Dedifferentiated amniotic fluid mesenchymal stem cell (primary cell): ENCODE measurements around the gene ZNF407.

Source experiments
- DNase-seq: peaks from one replicate; pipeline ENCODE4 v3.0.0-alpha.2; 2016; ENCODE audit errors: extremely low spot score

Gene ZNF407

GRCh38 chr18:74785632-74786031, 188.0 kb downstream of the ZNF407 start:
- no peak for DNase-seq

GRCh38 chr18:74788657-74789056, 191.0 kb downstream of the ZNF407 start:
- DNase-seq, result no peak

DNA sequence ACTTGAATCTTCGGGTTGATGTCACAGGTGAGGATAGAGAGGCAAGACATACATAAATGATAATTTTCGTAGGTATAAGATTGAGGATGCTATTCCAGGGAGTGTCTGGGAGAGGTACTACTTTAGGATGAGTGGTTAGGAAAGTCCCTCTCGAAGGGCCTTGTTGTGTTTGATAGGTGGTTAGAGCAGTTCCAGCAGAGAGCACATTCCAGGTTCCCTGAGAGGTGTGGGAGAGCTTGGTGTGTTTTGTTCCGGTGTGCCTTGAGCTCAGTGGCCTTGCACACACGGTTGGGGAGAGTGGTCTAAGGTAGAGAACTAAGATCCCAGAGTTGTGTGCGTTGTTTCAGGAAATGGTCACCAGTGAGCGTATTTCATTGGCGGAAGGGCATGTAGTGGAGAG, 191.4 kb downstream of the ZNF407 start:
- DNase-seq, result no peak

DNA sequence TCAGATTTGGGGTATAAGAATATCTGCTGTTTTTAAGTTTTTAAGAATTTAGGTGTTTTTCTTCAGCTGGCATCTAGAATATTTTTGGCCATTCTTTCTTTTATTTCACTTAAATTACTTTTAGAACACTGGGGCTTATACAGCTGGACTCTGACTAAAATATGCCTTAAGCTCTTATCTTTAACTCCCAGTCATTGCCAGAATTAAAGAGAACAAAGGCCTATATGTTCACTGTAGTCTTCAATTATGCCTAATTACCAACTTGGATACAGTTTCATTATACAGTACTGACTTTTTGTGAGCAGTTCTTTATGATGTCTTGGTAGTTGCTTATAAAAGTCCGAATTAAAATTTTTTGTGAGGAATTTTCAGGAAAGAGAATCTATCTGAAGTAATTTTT, 192.8 kb downstream of the ZNF407 start:
- DNase-seq, result no peak

- no peak for DNase-seq
These were observed 194.0 kb downstream of the ZNF407 start for GRCh38 chr18:74791501-74792194.

GRCh38 chr18:74793746-74794145, 196.1 kb downstream of the ZNF407 start:
- DNase-seq, result no peak

- DNase-seq, result no peak
These were observed 198.1 kb downstream of the ZNF407 start for GRCh38 chr18:74795751-74796150.

DNA sequence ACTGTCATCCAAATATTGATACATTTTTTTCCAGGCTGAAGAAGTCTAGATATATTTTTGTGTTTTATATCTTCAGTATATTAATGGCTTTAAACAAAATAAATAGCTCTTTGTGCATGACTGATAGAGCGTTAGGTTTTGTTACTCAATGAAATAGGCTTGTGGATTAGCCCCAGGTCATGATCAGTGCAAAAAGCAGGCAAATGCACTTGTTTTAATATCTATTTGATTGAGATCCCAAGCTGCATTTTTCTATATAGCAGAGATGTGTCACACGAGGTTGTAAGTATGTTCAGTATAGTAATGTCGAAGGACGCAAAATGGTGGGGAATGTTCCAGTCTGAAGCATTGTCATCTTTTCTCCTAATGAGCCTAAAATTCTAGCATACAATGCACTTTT, 198.5 kb downstream of the ZNF407 start:
- DNase-seq, result no peak

GRCh38 chr18:74796841-74797576, 199.3 kb downstream of the ZNF407 start:
- peak; percentile 36 for DNase-seq

DNA sequence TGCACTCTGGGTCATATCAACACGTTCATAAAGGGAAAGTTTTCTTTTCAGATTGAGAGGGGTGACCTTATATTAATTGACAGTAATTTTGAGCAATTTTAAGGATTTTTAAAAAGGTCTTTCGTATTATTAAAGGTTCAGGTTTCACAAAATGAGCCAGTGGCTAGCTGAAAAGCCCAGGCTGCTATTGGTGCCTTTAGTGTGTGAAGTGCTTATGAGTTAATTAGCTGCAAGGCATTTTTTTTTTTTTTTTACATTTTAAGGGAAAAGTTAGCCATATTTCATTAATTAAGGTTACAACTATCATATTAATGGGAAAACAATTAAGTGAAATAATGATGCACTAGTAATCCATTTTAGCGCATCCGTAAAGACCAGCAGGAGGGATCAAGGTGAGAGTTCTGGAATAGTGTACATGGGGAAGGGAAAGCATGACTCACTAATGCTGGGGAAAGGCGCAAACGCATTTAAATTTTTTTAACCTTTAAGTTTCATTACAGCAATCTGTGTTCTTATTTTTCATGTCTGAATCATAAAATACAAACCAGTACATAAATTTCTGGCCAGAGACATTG, 200.0 kb downstream of the ZNF407 start:
- DNase-seq, result no peak

DNA sequence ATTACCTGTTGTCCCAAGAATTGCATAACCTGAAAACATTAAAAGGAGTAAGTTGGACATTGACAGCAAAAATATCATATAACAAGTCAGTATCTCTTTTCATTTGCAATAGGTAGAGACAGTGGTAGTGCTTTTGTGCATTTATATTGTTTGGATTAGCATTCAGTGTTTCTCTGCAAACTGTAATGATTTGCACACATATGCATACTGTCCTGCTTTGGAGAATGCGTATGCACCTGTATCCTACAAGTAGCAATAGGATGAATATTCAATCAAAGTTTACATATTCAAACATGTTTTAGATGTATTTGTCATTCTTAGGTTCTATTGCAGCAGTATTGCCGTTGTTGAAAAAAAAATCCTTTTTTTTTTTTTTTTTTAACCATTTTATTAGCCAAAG, 201.9 kb downstream of the ZNF407 start:
- no peak for DNase-seq

- no peak for DNase-seq
These were observed 202.4 kb downstream of the ZNF407 start for GRCh38 chr18:74800098-74800497.

DNA sequence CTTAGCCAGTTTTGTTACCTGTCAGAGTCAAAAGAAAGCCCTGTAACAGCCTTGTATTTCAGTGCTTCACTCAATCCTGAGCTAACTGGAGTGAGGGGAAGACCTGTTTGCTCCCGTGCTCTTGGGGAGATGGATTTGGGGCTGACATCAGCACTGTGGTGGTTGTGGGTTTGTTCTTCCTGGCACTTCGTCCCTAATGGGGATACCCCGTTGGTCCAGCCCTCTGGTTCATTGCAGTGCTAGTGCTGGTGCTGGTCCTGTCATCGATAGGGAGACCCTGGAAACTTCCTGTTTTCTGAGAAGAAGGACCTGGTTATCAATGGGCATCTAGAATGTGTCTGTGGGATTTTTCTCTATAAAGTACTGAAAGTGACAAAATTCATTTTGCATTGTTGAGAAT, 205.4 kb downstream of the ZNF407 start:
- DNase-seq, result no peak

- DNase-seq, result no peak
These were observed 206.1 kb downstream of the ZNF407 start for GRCh38 chr18:74803769-74804168.

DNA sequence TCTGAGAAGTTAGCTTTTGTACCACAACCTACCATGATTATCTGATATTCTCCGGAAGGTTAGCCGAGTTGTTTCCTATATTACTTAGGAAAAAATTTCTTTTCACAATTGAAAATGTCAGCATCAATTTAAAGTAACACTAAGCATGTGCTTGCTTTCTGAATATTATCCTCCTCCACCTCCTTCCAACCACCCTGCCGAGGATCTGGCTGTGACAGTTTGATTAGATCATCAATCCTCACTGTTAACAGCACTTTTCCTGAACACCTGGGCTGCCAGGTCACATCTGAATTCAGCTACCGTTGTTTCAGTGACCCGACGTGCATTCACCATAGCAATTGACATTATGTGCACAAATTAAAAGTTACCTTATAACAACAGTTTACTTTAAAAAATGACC, 207.0 kb downstream of the ZNF407 start:
- no peak for DNase-seq

GRCh38 chr18:74806073-74806472, 208.4 kb downstream of the ZNF407 start:
- DNase-seq, result no peak

- DNase-seq, result peak; percentile 35
These were observed 209.2 kb downstream of the ZNF407 start for GRCh38 chr18:74806700-74807416.

- DNase-seq, result no peak
These were observed 219.9 kb downstream of the ZNF407 start for GRCh38 chr18:74817576-74817975.

- no peak for DNase-seq
These were observed 221.0 kb downstream of the ZNF407 start for GRCh38 chr18:74818516-74819175.

GRCh38 chr18:74819433-74820059, 221.9 kb downstream of the ZNF407 start:
- DNase-seq, result no peak

DNA sequence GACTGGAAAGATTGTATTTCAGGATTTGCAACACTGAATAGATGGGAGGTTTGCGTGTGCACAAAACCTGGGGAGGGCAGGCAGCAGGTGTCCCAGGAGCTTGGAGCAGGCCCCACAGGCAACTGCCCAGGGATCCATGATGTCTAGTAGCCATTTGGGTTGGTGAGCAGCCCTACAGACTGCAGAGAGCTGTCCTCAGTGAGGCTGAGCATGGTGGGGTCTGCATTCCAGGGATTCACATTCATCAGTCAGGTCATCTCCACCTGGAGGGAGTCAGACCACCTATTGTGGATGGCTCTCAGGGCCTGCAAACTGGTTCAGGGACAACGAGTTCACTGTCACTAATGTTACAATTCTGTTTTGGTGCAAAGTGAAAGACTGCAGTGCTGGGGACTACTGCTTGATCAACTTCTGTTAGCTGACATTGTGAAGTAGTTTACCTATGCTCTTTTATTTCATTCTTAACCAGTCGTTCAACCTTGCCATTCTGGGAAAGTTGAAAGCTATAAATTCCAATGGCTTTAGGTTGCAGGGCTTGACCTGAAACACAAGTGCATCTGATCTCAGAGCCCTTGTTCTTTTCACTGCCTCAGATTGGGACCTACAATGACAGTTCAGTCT, 222.6 kb downstream of the ZNF407 start:
- DNase-seq, result no peak
